Astrocyte (in vitro differentiated cells and primary cell): ENCODE measurements around the gene GSPT1.

ENCODE experiments used
- CTCF ChIP-seq: IDR thresholded peaks from 2 replicates; pipeline ENCODE4 v1.5.1; 2011; ENCODE audit warnings: low read depth, mild to moderate bottlenecking, inconsistent platforms, low read length, moderate library complexity; ENCODE audit not compliant: insufficient read depth
- EZH2 ChIP-seq: IDR thresholded peaks from 2 replicates; pipeline ENCODE4 v1.6.1; 2012; ENCODE audit warnings: mild to moderate bottlenecking, low read length, inconsistent platforms; ENCODE audit not compliant: insufficient read depth

GRCh38 chr16:11907160-11907970 lies 8.4 kb downstream of the GSPT1 start:
- no peak for TF ChIP-seq CTCF
- TF ChIP-seq EZH2 = no peak
